Eye (tissue), 1 donor: ENCODE measurements around the gene SEC16A.
A peak's percentile ranks its signal among the peaks of the same experiment; 100 is the strongest.

ENCODE experiments used
- DNase-seq: peaks from one replicate; pipeline ENCODE4 v3.0.0-alpha.2; 2015

SEC16A gene

GRCh38 chr9:136459425-136459824, 23.4 kb downstream of the SEC16A start:
- no peak for DNase-seq

- DNase-seq, result no peak
Measured at GRCh38 chr9:136457326-136457725, 25.5 kb downstream of the SEC16A start.

- DNase-seq, result no peak
Measured at GRCh38 chr9:136456258-136456657, 26.6 kb downstream of the SEC16A start.

GRCh38 chr9:136455043-136456002, 27.5 kb downstream of the SEC16A start:
- no peak for DNase-seq

GRCh38 chr9:136454026-136454796, 28.6 kb downstream of the SEC16A start:
- DNase-seq, result no peak

GRCh38 chr9:136453326-136453725, 29.5 kb downstream of the SEC16A start:
- DNase-seq, result no peak

DNA sequence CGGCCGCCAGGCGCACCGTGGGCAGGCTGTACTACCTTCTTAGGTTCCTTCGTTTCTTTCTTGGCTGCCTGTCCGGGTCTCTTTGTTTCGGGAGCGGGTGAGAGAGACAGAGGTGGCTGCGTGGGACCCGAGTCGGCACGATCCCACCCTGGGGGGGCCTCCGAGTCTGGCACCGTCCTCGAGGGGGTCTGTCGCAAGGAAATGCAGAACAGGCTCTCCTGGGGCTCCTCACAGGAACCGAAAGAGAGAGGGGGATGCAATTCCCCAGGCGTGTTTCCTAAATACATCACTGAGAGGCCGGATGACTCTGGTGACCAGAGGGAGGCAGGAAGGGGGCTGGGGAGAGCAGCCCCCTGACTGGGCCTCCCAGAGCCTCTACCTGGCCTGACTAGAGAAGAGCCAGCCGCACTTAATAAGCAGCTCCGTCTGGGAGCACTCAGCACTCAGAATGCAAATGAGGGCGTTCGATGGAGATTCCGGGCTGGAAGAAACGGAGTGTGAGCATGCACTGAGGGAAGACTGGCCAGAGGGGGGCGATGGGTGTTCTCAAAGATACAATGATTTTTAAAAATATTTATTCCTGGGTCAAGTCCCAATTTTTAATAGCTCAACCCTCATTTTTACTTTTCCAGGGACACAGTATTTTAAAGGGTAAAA, 31.5 kb downstream of the SEC16A start:
- DNase-seq, result no peak

- DNase-seq, result no peak
Measured at GRCh38 chr9:136448655-136449054, 34.2 kb downstream of the SEC16A start.

DNA sequence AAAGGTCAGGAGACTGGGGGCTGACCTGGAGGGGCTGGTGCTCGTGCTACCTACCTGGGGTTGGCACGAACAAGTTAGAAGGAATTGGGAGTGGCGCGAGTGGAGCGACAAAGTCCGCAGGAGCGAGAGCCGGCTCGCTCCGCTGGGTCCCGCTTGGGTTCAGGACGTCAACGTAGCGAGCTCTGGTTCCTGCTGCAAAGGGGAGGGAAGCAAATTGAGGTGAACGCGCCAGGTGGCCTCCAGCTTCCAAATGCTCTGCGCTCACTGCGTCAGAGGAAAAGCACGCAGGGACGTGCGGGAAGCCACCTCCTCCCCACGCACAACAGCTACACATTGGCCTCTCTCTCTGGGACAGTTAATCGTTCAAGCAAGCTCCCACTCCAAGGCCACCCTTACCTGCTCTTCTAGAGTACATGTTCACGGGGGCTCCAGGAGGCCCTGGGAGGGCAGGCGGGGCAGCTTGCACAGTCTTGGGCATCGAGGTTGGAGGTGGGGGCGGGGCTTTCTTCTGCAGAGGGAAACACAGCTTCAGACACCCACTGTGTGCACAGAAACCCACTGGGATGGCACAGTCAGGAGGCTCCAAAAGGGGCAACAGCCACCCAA, 35.6 kb downstream of the SEC16A start:
- DNase-seq, result no peak

DNA sequence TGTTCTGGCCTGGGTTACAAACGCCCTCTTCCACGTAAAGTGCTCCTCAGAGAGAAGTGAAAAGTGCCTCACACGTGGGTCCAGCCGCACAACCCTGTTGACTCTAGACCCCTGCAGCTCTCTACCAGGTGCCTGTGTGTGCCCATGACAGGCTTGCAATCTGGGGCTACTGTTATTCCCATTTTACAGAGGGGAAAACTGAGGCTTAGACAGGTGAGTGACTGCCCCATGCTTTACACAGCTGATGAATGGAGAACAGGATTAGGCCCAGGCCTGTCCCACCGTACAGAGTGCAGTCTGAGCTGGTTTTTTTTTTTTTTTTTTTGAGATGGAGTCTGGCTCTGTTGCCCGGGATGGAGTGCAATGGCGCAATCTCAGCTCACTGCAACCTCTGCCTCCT, 37.0 kb downstream of the SEC16A start:
- no peak for DNase-seq

DNA sequence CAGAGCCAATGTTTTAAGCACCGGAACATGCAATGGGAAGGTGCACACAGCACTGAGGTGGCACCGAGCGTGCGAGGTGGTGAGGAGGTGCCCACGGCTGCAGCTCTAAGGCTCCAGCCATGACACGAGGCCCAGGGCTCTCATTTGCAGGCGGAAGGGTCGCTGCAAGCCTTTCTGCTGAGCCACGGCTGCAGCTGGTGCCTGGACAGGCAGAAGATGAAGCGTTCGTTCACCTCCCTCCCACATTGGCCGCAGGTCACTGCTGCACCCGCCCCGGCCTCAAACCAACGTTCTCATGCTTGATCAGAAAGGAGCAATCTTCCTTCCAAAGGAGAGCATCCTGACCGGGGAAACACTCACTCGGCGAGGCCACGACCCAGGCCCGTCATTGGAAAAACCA, 38.7 kb downstream of the SEC16A start:
- no peak for DNase-seq

DNA sequence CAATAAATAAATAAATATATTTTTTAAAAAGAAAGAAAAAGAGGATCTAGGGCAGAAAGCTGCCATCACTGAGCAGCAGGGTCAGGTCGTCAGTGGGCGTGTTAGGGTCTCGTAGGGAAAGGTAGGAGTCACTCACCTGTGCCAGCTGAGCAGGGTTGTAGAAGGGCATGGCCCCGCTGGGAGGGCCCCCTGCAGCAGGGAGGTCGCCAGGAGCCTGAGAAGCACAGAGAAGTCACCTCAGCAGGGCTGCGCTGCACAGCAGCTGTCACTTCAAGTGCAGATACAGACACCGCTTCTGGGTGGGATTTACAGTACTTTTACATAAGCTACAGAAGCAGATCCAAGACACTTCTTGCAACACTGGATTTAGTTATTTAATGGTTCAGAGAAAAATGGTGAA, 39.2 kb downstream of the SEC16A start:
- DNase-seq, result no peak

DNA sequence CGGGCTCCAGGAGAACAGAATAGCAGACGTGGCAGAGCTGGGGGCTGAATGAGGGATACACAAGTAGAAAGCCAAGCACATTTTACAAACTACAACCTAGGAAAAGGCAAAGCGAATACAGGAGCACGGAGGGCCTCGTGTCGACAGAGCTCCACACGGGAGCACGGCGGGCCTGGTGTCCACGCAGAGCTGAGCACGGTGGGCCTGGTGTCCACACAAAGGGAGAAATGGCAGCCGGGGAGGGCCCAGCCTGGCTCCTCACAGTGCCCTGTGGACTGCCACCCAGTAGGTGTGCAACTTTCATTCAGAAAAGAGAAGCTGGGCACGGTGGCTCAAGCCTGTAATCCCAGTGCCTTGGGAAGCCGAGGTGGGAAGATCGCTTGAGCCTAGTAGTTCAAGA, 39.8 kb downstream of the SEC16A start:
- DNase-seq, result no peak

DNA sequence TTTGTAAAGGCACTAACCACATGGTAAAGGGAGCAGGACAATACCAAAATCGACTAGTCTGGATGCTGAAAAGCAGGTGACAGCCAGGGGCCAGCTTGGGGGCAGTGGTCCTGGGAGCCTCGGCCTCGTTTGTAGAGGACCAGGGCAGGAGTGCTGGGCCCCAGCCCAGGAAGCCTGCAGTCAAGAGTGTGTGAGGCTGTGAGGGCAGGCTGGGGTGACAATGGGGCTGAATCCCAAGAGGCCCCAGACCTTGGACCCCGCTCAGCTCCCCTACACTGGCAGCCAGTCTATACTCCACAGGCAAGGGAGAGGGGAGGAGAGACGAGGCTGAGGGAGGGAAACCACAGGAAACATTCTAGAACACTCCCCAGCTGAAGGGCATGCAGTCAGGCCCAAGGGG, 40.6 kb downstream of the SEC16A start:
- no peak for DNase-seq

- DNase-seq, result no peak
Measured at GRCh38 chr9:136441681-136442245, 41.1 kb downstream of the SEC16A start.

DNA sequence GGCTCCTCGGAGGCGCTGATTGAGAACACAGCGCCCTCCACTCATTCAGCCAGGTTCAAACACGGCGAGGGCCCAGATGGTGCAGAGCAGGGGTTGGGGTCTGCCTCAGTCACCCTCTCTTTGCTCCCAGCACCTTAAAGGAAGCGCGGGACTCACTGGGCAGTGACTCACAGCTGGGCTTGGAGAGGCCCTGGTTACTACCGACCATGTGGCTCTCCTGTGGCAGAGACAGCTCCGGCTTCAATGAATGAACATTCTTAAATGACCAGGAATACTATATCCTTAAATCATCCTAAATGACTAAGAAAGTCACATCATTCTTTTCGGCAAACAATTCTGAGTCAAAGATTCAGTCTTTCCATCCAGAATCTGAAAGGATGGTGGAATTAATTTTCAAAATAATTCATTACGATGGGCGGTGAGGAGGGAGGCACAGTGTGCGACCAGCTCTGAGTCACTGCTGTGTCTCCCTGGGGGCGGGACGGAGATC, 41.6 kb downstream of the SEC16A start:
- DNase-seq, result no peak

DNA sequence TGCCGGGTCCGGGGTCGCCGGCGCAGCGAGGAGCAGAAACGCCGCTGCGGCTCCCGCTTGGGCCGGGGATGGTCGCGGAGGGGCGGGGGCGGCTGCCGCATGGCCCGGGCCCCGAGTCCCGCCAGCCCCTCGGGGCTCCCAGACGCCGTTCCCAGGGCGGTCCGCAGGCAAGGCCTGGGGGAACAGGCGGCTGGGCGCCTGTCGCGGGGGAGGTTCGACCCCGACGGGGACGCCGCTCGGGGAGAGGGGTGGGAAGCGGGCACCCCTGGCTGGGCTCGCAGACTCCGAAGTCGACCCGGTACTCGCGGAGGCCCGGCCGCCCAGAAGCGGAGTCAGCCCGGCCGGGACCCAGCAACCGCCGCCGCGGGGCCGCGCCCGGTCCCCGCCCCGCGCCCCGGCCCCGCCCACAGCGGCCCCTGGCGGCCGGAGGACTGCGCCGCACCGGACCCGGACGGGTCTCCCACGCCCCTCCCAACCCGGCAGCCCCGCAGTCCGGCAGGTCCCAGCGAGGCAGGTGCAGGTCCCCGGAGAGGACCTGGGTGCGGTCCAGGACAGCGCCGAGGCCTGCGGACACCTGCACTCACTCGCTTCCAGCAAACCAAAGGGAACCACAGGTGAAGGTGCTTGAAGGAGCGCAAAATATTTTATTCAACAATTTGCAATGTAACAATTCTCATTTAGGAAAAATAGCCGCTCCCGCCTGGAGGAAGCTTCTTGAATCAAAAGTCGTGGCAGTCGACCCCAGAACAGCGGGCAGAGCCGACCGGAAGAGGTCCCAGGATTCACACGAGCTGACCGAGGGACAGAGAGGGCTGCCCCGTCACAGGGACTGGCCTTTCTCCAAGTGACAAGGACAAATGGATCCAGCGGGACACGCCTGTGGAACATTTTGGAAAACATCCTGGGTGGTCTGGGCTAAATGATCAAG, 43.1 kb downstream of the SEC16A start, which contains the start of gene INPP5E:
Gene INPP5E (minus strand): TSS at position 365 of the 928 bp plus-strand sequence. CDS start 426 bp downstream, outside the sequence.
- peak; percentile 90 for DNase-seq

GRCh38 chr9:136438548-136439480, 44.0 kb downstream of the SEC16A start:
- peak; percentile 57 for DNase-seq

- no peak for DNase-seq
Measured at GRCh38 chr9:136437839-136438547, 44.8 kb downstream of the SEC16A start.
